Activated CD4-positive, alpha-beta T cell treated with anti-CD3 and anti-CD28 coated beads, Interleukin-2, amount 10 ng/mL, durations not matched to agents 24 days and 14 days (primary cell): ENCODE results near the gene TRMU. TPM values are rescaled to one million over a fixed set of nuclear protein-coding genes. Genes with fewer than 3 reads are reported as not detected.

ENCODE experiments used
- DNase-seq: peaks from one replicate; pipeline ENCODE4 v3.0.0; 2022
- H3K27ac Mint-ChIP-seq: one replicate; pipeline ENCODE4 v1.8.0; 2022; ENCODE audit warnings: mild to moderate bottlenecking, mixed read lengths
- H3K27me3 Mint-ChIP-seq: one replicate; pipeline ENCODE4 v1.8.0; 2022; ENCODE audit warnings: mixed read lengths
- H3K36me3 Mint-ChIP-seq: one replicate; pipeline ENCODE4 v1.8.0; 2022; ENCODE audit warnings: low read depth, mild to moderate bottlenecking, mixed read lengths
- H3K4me1 Mint-ChIP-seq: one replicate; pipeline ENCODE4 v1.8.0; 2021; ENCODE audit warnings: mixed read lengths
- H3K4me3 Mint-ChIP-seq: one replicate; pipeline ENCODE4 v1.8.0; 2022; ENCODE audit warnings: mild to moderate bottlenecking, moderate library complexity, mixed read lengths
- H3K9me3 Mint-ChIP-seq: one replicate; pipeline ENCODE4 v1.8.0; 2021; ENCODE audit warnings: mixed read lengths
- intact Hi-C: fragments of 100-400 bp; cut with micrococcal nuclease; formaldehyde crosslinking; loops from one replicate; pipeline ENCODE4 v1.15.1; 2023
- total RNA-seq: library from RNA; stranded (reverse); gene quantifications from 2 replicates; pipeline ENCODE4 v1.2.3, GENCODE V29; 2022

Gene TRMU
- total RNA-seq, 1 donor from 2014 or later: 84.4 TPM

- Mint-ChIP-seq H3K4me3 (no peak overlapping the region), H3K27me3 (peaks cover 15% of the 10 kb centered on the region), H3K4me1 (no peaks in the 10 kb centered on the region), H3K9me3 (peaks cover 4% of the 10 kb centered on the region), H3K27ac (no peak overlapping the region), H3K36me3 (no peaks in the 10 kb centered on the region)
- intact Hi-C loops: no loop called here
- no peak for DNase-seq
Observed at GRCh38 chr22:46378426-46379065, 43.0 kb downstream of the TRMU start.

- intact Hi-C loops: no loop called here
- H3K4me3 Mint-ChIP-seq: no peak overlapping the region
Observed at GRCh38 chr22:46379066-46379930, 43.8 kb downstream of the TRMU start.

DNA sequence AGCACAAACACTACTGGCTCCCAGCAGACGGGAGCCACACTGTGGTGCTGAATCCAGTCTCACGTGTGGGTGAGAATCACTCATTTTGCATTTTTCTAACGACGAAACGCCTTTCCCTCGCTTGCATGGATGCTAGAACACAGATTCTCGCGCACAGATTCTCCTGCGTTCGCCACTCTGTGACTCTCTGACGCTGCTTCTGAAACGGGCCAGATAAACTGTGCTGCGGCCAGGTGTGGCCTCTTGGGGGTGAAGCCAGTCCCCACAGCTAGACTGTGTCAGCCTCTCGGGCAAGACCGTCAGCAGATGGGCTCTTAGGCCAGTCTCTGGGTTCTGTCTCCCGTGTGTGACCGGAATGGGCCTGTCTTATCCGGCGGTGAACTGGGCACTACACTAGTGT, 44.6 kb downstream of the TRMU start:
- H3K9me3 Mint-ChIP-seq: peaks cover 4% of the 10 kb centered on the region
- intact Hi-C loops: no loop called here
- no peaks in the 10 kb centered on the region for H3K4me1 Mint-ChIP-seq
- peaks cover 6% of the 10 kb centered on the region for H3K27me3 Mint-ChIP-seq
- H3K36me3 Mint-ChIP-seq: no peaks in the 10 kb centered on the region
- DNase-seq: no peak
- H3K27ac Mint-ChIP-seq: no peak overlapping the region
- H3K4me3 Mint-ChIP-seq: no peak overlapping the region

More at GRCh38 chr22:46379066-46379930, 43.8 kb downstream of the TRMU start:
- no peak overlapping the region for H3K27ac Mint-ChIP-seq
- DNase-seq: no peak
- H3K36me3 Mint-ChIP-seq: no peaks in the 10 kb centered on the region
- peaks cover 9% of the 10 kb centered on the region for H3K27me3 Mint-ChIP-seq
- peaks cover 4% of the 10 kb centered on the region for H3K9me3 Mint-ChIP-seq
- H3K4me1 Mint-ChIP-seq: no peaks in the 10 kb centered on the region

GRCh38 chr22:46380581-46380980, 45.1 kb downstream of the TRMU start:
- peaks cover 4% of the 10 kb centered on the region for H3K9me3 Mint-ChIP-seq
- peaks cover 3% of the 10 kb centered on the region for H3K27me3 Mint-ChIP-seq
- DNase-seq: no peak
- H3K36me3 Mint-ChIP-seq: no peaks in the 10 kb centered on the region
- intact Hi-C loops: no loop called here
- H3K4me1 Mint-ChIP-seq: no peaks in the 10 kb centered on the region
- H3K27ac Mint-ChIP-seq: no peak overlapping the region
- no peak overlapping the region for H3K4me3 Mint-ChIP-seq

GRCh38 chr22:46381142-46381541, 45.6 kb downstream of the TRMU start:
- no peaks in the 10 kb centered on the region for H3K9me3 Mint-ChIP-seq
- no peaks in the 10 kb centered on the region for H3K4me1 Mint-ChIP-seq
- H3K36me3 Mint-ChIP-seq: no peaks in the 10 kb centered on the region
- intact Hi-C loops: no loop called here
- H3K27ac Mint-ChIP-seq: no peak overlapping the region
- no peaks in the 10 kb centered on the region for H3K27me3 Mint-ChIP-seq
- no peak overlapping the region for H3K4me3 Mint-ChIP-seq
- DNase-seq: no peak

GRCh38 chr22:46381731-46382130, 46.2 kb downstream of the TRMU start:
- H3K36me3 Mint-ChIP-seq: no peaks in the 10 kb centered on the region
- intact Hi-C loops: no loop called here
- H3K27ac Mint-ChIP-seq: no peak overlapping the region
- H3K4me1 Mint-ChIP-seq: no peaks in the 10 kb centered on the region
- DNase-seq: no peak
- H3K9me3 Mint-ChIP-seq: no peaks in the 10 kb centered on the region
- H3K4me3 Mint-ChIP-seq: no peak overlapping the region
- H3K27me3 Mint-ChIP-seq: no peaks in the 10 kb centered on the region

- no peaks in the 10 kb centered on the region for H3K4me1 Mint-ChIP-seq
- H3K36me3 Mint-ChIP-seq: no peaks in the 10 kb centered on the region
- intact Hi-C loops: no loop called here
- no peaks in the 10 kb centered on the region for H3K27me3 Mint-ChIP-seq
- H3K4me3 Mint-ChIP-seq: no peak overlapping the region
- no peaks in the 10 kb centered on the region for H3K9me3 Mint-ChIP-seq
- DNase-seq: no peak
- H3K27ac Mint-ChIP-seq: no peak overlapping the region
Observed at GRCh38 chr22:46382524-46382923, 47.0 kb downstream of the TRMU start.

- no peak overlapping the region for H3K4me3 Mint-ChIP-seq
Observed at GRCh38 chr22:46386312-46386711, 50.8 kb downstream of the TRMU start.

GRCh38 chr22:46387748-46388147, 52.2 kb downstream of the TRMU start:
- no peak overlapping the region for H3K4me3 Mint-ChIP-seq
- no peak for DNase-seq

More at GRCh38 chr22:46386312-46386711, 50.8 kb downstream of the TRMU start:
- H3K27ac Mint-ChIP-seq: no peak overlapping the region
- H3K36me3 Mint-ChIP-seq: no peaks in the 10 kb centered on the region
- H3K27me3 Mint-ChIP-seq: no peaks in the 10 kb centered on the region
- intact Hi-C loops: no loop called here
- H3K9me3 Mint-ChIP-seq: no peaks in the 10 kb centered on the region
- H3K4me1 Mint-ChIP-seq: no peaks in the 10 kb centered on the region
- DNase-seq: no peak

GRCh38 chr22:46388647-46389046, 53.1 kb downstream of the TRMU start:
- H3K4me3 Mint-ChIP-seq: no peak overlapping the region
- no peak for DNase-seq
- intact Hi-C loops: no loop called here

More at GRCh38 chr22:46387748-46388147, 52.2 kb downstream of the TRMU start:
- intact Hi-C loops: no loop called here
- Mint-ChIP-seq H3K27me3 (no peaks in the 10 kb centered on the region), H3K4me1 (no peaks in the 10 kb centered on the region), H3K9me3 (no peaks in the 10 kb centered on the region), H3K27ac (no peak overlapping the region), H3K36me3 (no peaks in the 10 kb centered on the region)

DNA sequence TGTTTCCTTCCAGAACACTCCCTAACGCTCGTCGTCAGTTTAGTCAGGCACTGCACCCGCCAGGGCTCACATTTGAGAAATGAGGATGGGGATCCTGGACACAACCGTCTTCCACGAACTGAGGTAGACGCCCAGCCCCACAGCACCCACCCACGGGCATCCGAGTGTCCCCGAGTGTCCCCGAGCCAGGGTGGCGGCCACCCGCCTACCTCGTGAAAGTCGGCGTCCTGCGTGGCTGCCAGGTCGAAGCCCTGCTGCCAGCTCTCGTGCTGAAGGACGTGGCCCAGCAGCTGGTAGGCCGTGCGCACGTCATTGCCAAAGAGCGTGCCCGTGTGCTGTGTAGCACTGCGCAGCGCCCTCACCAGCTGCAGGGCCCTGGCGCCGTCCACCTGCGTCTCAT, 53.6 kb downstream of the TRMU start:
- H3K4me3 Mint-ChIP-seq: no peak overlapping the region
- H3K9me3 Mint-ChIP-seq: no peaks in the 10 kb centered on the region
- H3K27ac Mint-ChIP-seq: no peak overlapping the region
- H3K4me1 Mint-ChIP-seq: peaks cover 2% of the 10 kb centered on the region
- DNase-seq: no peak
- intact Hi-C loops: no loop called here
- H3K27me3 Mint-ChIP-seq: no peaks in the 10 kb centered on the region
- H3K36me3 Mint-ChIP-seq: no peaks in the 10 kb centered on the region

More at GRCh38 chr22:46388647-46389046, 53.1 kb downstream of the TRMU start:
- Mint-ChIP-seq H3K9me3 (no peaks in the 10 kb centered on the region), H3K27me3 (no peaks in the 10 kb centered on the region), H3K4me1 (no peaks in the 10 kb centered on the region), H3K27ac (no peak overlapping the region), H3K36me3 (no peaks in the 10 kb centered on the region)

GRCh38 chr22:46390105-46390651, 54.7 kb downstream of the TRMU start:
- H3K9me3 Mint-ChIP-seq: no peaks in the 10 kb centered on the region
- peaks cover 2% of the 10 kb centered on the region for H3K4me1 Mint-ChIP-seq
- H3K36me3 Mint-ChIP-seq: no peaks in the 10 kb centered on the region
- no peak for DNase-seq
- no peaks in the 10 kb centered on the region for H3K27me3 Mint-ChIP-seq
- no peak overlapping the region for H3K4me3 Mint-ChIP-seq
- intact Hi-C loops: no loop called here
- H3K27ac Mint-ChIP-seq: no peak overlapping the region

- Mint-ChIP-seq H3K9me3 (no peaks in the 10 kb centered on the region), H3K36me3 (no peaks in the 10 kb centered on the region), H3K27me3 (no peaks in the 10 kb centered on the region), H3K27ac (no peak overlapping the region), H3K4me3 (no peak overlapping the region), H3K4me1 (peaks cover 2% of the 10 kb centered on the region)
- intact Hi-C loops: no loop called here
- no peak for DNase-seq
Observed at GRCh38 chr22:46390652-46391301, 55.3 kb downstream of the TRMU start.
